ENCODE data around the gene SFXN2.
A peak's percentile ranks its signal among the peaks of the same experiment; 100 is the strongest.

- TF ChIP-seq, protein P1, sequence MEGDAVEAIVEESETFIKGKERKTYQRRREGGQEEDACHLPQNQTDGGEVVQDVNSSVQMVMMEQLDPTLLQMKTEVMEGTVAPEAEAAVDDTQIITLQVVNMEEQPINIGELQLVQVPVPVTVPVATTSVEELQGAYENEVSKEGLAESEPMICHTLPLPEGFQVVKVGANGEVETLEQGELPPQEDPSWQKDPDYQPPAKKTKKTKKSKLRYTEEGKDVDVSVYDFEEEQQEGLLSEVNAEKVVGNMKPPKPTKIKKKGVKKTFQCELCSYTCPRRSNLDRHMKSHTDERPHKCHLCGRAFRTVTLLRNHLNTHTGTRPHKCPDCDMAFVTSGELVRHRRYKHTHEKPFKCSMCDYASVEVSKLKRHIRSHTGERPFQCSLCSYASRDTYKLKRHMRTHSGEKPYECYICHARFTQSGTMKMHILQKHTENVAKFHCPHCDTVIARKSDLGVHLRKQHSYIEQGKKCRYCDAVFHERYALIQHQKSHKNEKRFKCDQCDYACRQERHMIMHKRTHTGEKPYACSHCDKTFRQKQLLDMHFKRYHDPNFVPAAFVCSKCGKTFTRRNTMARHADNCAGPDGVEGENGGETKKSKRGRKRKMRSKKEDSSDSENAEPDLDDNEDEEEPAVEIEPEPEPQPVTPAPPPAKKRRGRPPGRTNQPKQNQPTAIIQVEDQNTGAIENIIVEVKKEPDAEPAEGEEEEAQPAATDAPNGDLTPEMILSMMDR (IDR thresholded peaks at IDR 0.05), result peak in 3 of 5 experiments; percentile 13 to 54 (median 46)
- peak in 1 of 2 donors; percentile 68 for TF ChIP-seq EP300 (IDR thresholded peaks at IDR 0.05)
Measured at GRCh38 chr10:102669206-102670064, 45.0 kb upstream of the SFXN2 start.

Data from tibial nerve (tissue), 4 donors.